Gastroesophageal sphincter (tissue), 4 donors: ENCODE results near the gene FAM184B. TPM values are rescaled to one million over a fixed set of nuclear protein-coding genes. Genes with fewer than 3 reads are reported as not detected.

Source experiments
- ATAC-seq: fragments of 150-250 bp; one replicate; pipeline ENCODE4 v1.9.1; 2016; ENCODE audit warnings: mild to moderate bottlenecking, moderate library complexity
- H3K27ac ChIP-seq, 4 donors: fragments of 200-600 bp; sonication (generic) in 3 of 4; 1 replicate in 3 of 4; 2 replicates in 1 of 4; pipeline ENCODE4 v1.5.1; 2016 to 2019
- H3K27me3 ChIP-seq: fragments of 200-600 bp; sonication (generic); one replicate; pipeline ENCODE4 v1.5.1; 2019
- H3K36me3 ChIP-seq, 2 donors: fragments of 200-600 bp; sonication (generic); one replicate each; pipeline ENCODE4 v1.5.1; 2019; ENCODE audit warnings: control low read depth in 1 of 2
- H3K4me1 ChIP-seq, 3 donors: fragments of 200-600 bp; sonication (generic); 1 replicate in 2 of 3; 2 replicates in 1 of 3; pipeline ENCODE4 v1.5.1; 2016 to 2019; ENCODE audit warnings: control low read depth in 2 of 3
- H3K4me3 ChIP-seq, 2 donors: fragments of 200-600 bp; sonication (generic); one replicate each; pipeline ENCODE4 v1.5.1; 2019; ENCODE audit warnings: mild to moderate bottlenecking in 1 of 2, moderate library complexity in 1 of 2
- H3K9me3 ChIP-seq, 3 donors: fragments of 200-600 bp; sonication (generic); one replicate each; pipeline ENCODE4 v1.5.1; 2017 to 2019; ENCODE audit warnings: control low read depth in 2 of 3
- CTCF ChIP-seq, 4 experiments: fragments of 200-600 bp in 2 of 4; fragments of 450-650 bp in 2 of 4; sonication (generic) in 1 of 4; IDR thresholded peaks; one replicate each; pipeline ENCODE4 v1.5.1; 2017 to 2019; ENCODE audit warnings: antibody characterized with exemption in 4 of 4, mild to moderate bottlenecking in 2 of 4, moderate library complexity in 2 of 4
- EP300 ChIP-seq: sonication (generic); formaldehyde crosslinking; IDR thresholded peaks from one replicate; pipeline ENCODE4 v1.6.1; 2017; ENCODE audit warnings: antibody characterized with exemption, mild to moderate bottlenecking
- POLR2A ChIP-seq, 2 donors: fragments of 450-650 bp; IDR thresholded peaks; one replicate each; pipeline ENCODE4 v1.6.1; 2017; ENCODE audit warnings: antibody characterized with exemption in 2 of 2, mild to moderate bottlenecking in 2 of 2, moderate library complexity in 1 of 2
- POLR2AphosphoS5 ChIP-seq: sonication (generic); formaldehyde crosslinking; IDR thresholded peaks from one replicate; pipeline ENCODE4 v1.6.1; 2017; ENCODE audit warnings: antibody characterized with exemption
- WGBS, 2 donors: methylation state at CpG; one replicate each; pipeline ENCODE4 v1.1.5; 2018; ENCODE audit warnings: low coverage in 1 of 2; 5-methylcytosine and 5-hydroxymethylcytosine counted together
- total RNA-seq, 4 donors: library from RNA; depleted of rRNA; stranded (reverse); fragments of >200 nt; gene quantifications; one replicate each; pipeline ENCODE4 v1.1.0, GENCODE V29; 2016

The FAM184B gene
- total RNA-seq, 4 donors from 2014 or later: under 0.01 TPM; not detected in 3

GRCh38 chr4:17778431-17778830 lies 3.0 kb downstream of the FAM184B start:
- Histone ChIP-seq H3K27ac (no peak overlapping the region), H3K27me3 (peaks cover 16% of the 10 kb centered on the region), H3K36me3 (no peaks in the 10 kb centered on the region), H3K4me1 (peaks cover 0 to 21% (median 10%) of the 10 kb centered on the region in 3 donors), H3K4me3 (no peak overlapping the region), H3K9me3 (no peaks in the 10 kb centered on the region)
- no peak for ATAC-seq
- TF ChIP-seq POLR2AphosphoS5 (no peak), CTCF (IDR thresholded peaks at IDR 0.05) (no peak), EP300 (no peak), POLR2A (IDR thresholded peaks at IDR 0.05) (no peak)
- 90 to 96% methylated on average over 3 of the region's 3 CpGs for WGBS, 2 donors

- ATAC-seq: no peak
- no peaks in the 10 kb centered on the region for H3K9me3 ChIP-seq
- WGBS, 2 donors: 74 to 78% methylated on average over 8 to 10 of the region's 10 CpGs
These were observed 8.2 kb downstream of the FAM184B start for GRCh38 chr4:17773135-17773698.

GRCh38 chr4:17771284-17771908 lies 10.0 kb downstream of the FAM184B start:
- peaks cover 0 to 8% (median 0%) of the 10 kb centered on the region in 3 donors for H3K9me3 ChIP-seq
- TF ChIP-seq CTCF (IDR thresholded peaks at IDR 0.05) (no peak), EP300 (no peak), POLR2AphosphoS5 (no peak), POLR2A (IDR thresholded peaks at IDR 0.05) (no peak)
- H3K27ac ChIP-seq: no peak overlapping the region
- no peaks in the 10 kb centered on the region for H3K36me3 ChIP-seq
- no peak for ATAC-seq
- H3K4me3 ChIP-seq: no peak overlapping the region
- no peaks in the 10 kb centered on the region for H3K4me1 ChIP-seq
- WGBS, 2 donors: 53 to 66% methylated on average over 5 to 6 of the region's 8 CpGs
- H3K27me3 ChIP-seq: no peaks in the 10 kb centered on the region

More at GRCh38 chr4:17773135-17773698, 8.2 kb downstream of the FAM184B start:
- Histone ChIP-seq H3K4me3 (no peak overlapping the region), H3K27me3 (no peaks in the 10 kb centered on the region), H3K4me1 (no peaks in the 10 kb centered on the region), H3K27ac (no peak overlapping the region), H3K36me3 (no peaks in the 10 kb centered on the region)
- no peak for TF ChIP-seq POLR2A (IDR thresholded peaks at IDR 0.05)
- TF ChIP-seq EP300: no peak

- Histone ChIP-seq H3K4me1 (no peaks in the 10 kb centered on the region), H3K4me3 (no peak overlapping the region), H3K27me3 (no peaks in the 10 kb centered on the region), H3K36me3 (no peaks in the 10 kb centered on the region), H3K9me3 (peaks cover 0 to 8% (median 0%) of the 10 kb centered on the region in 3 donors), H3K27ac (no peak overlapping the region)
- 51 to 60% methylated on average over 4 of the region's 4 CpGs for WGBS, 2 donors
- TF ChIP-seq CTCF (IDR thresholded peaks at IDR 0.05) (no peak), POLR2AphosphoS5 (no peak), POLR2A (IDR thresholded peaks at IDR 0.05) (no peak), EP300 (no peak)
- ATAC-seq: no peak
These were observed 10.6 kb downstream of the FAM184B start for GRCh38 chr4:17770845-17771244.

- no peak overlapping the region for H3K27ac ChIP-seq
- no peaks in the 10 kb centered on the region for H3K4me1 ChIP-seq
- 61 to 63% methylated on average over 5 to 8 of the region's 8 CpGs for whole genome bisulfite sequencing, 2 donors
- H3K36me3 ChIP-seq: no peaks in the 10 kb centered on the region
- no peak for TF ChIP-seq CTCF (IDR thresholded peaks at IDR 0.05)
- TF ChIP-seq POLR2A (IDR thresholded peaks at IDR 0.05): no peak
- no peak for TF ChIP-seq EP300
- no peak for TF ChIP-seq POLR2AphosphoS5
- no peak overlapping the region for H3K4me3 ChIP-seq
- ATAC-seq: no peak
- H3K27me3 ChIP-seq: no peaks in the 10 kb centered on the region
- peaks cover 0 to 8% (median 0%) of the 10 kb centered on the region in 3 donors for H3K9me3 ChIP-seq
These were observed 11.8 kb downstream of the FAM184B start for GRCh38 chr4:17769406-17770174.
